NB4 (cell line): ENCODE data around the gene TBRG4.

Experiments used
- POLR2A ChIP-seq: IDR thresholded peaks from 2 replicates; pipeline ENCODE4 v1.6.1; 2011; ENCODE audit warnings: mild to moderate bottlenecking; ENCODE audit not compliant: insufficient read length; ENCODE audit errors: extremely low read depth
- TF ChIP-seq, protein P1 (sequence below): IDR thresholded peaks from one replicate; pipeline ENCODE4 v1.5.1; 2012; ENCODE audit warnings: low read depth, low read length

DNA sequence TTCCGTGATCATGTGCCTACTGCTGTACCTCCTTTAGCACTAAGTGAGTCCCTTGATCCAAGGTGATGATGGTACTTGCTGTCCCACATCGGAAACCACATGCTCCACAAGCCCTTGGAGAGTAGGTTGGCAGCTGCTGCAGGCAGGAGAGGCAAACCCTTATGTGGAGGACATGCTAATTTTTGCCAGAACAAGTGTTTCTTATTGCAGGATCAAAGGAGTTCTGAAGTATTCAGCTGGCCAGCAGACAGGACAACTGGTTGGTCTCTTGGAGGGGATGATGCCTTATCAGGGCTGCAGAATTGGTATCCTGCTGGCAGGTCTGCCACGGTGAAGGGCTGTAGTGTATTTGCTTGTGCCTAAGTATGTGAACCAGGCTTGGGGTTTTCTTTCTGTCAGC lies 59.5 kb downstream of the TBRG4 start:
- TF ChIP-seq, protein P1, sequence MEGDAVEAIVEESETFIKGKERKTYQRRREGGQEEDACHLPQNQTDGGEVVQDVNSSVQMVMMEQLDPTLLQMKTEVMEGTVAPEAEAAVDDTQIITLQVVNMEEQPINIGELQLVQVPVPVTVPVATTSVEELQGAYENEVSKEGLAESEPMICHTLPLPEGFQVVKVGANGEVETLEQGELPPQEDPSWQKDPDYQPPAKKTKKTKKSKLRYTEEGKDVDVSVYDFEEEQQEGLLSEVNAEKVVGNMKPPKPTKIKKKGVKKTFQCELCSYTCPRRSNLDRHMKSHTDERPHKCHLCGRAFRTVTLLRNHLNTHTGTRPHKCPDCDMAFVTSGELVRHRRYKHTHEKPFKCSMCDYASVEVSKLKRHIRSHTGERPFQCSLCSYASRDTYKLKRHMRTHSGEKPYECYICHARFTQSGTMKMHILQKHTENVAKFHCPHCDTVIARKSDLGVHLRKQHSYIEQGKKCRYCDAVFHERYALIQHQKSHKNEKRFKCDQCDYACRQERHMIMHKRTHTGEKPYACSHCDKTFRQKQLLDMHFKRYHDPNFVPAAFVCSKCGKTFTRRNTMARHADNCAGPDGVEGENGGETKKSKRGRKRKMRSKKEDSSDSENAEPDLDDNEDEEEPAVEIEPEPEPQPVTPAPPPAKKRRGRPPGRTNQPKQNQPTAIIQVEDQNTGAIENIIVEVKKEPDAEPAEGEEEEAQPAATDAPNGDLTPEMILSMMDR = no peak
- no peak for TF ChIP-seq POLR2A
